ENCODE results near the gene MS4A18. TPM values are rescaled to one million over a fixed set of nuclear protein-coding genes. Genes with fewer than 3 reads are reported as not detected.
A peak's percentile ranks its signal among the peaks of the same experiment; 100 is the strongest.

The MS4A18 gene
- total and polyA plus RNA-seq, 2 experiments from 2014 or later: not detected

DNA sequence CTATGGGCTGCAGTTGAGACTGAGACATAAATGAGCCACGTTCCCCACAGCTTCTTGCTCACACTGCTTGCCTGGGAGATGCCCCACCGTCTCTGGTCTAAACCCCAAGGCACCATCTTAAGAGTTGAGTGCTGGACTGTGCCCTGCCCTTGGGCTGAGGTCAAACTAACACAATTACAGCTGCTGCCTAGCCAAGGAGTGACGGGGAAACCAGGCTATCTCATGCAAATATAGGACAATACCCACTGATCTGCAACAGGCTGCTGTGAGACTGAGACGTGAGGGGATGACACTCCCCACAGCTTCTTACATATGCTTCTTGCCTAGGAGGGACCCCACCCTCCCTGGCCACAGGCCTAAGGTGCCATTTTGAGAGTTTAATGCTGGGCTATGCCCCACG is 32.9 kb upstream of the MS4A18 start:
- Histone ChIP-seq H3K27ac (no peak overlapping the region), H3K79me2 (ENCODE audit: insufficient read depth) (no peaks in the 10 kb centered on the region), H3K36me3 (ENCODE audit: low read depth) (no peaks in the 10 kb centered on the region), H3F3A (ENCODE audit: insufficient read depth) (no peaks in the 10 kb centered on the region), H3K4me2 (ENCODE audit: unreplicated experiment) (no peak overlapping the region), H4K20me1 (ENCODE audit: insufficient read depth) (no peaks in the 10 kb centered on the region), H2AFZ (no peak overlapping the region), H3K27me3 (replicated peaks; ENCODE audit: insufficient read depth) (no peaks in the 10 kb centered on the region), H3K9me2 (ENCODE audit: insufficient read depth) (no peaks in the 10 kb centered on the region), H3K9me3 (ENCODE audit: low read depth) (no peaks in the 10 kb centered on the region), H3K9ac (no peak overlapping the region), H3K4me3 (no peak overlapping the region), H3K4me1 (ENCODE audit: insufficient read depth) (no peaks in the 10 kb centered on the region)
- 14 to 22% methylated on average over 5 of the region's 5 CpGs for WGBS, 2 experiments (ENCODE audit: low coverage in 1 of 2, low lambda C conversion rate in 2 of 2, missing lambda C conversion rate in 2 of 2)
- DNase-seq: no peak
- TF ChIP-seq EZH2phosphoT487 (IDR thresholded peaks at IDR 0.05; ENCODE audit: insufficient read depth, low read depth) (no peak), EZH2 (IDR thresholded peaks at IDR 0.05; ENCODE audit: insufficient read depth, poor library complexity, severe bottlenecking) (no peak)
- in situ Hi-C loops (cut with MboI): no loop called here

DNA sequence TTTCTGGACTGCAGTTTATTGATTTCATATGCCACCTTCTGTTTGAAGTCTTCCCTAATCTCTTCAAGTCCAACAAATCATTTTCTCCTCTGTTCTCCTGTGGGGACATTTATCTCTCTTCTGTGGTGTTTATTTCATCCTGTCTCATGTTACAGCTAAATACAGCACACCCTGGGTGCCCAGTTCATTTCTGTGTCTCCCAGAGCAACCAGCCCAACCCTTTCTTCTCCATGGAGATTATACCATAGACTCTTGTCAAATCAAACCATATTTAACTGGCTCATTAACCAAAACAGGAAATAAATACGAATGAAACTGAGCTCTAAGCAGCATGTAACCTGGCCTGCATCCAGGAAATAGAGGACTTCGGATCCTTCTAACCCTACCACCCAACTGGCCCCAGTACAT is 25.2 kb upstream of the MS4A18 start, which contains the start of gene MS4A8:
Gene MS4A8 (plus strand): TSS at position 329 of the 408 bp plus-strand sequence. CDS start 1,249 bp downstream, outside the sequence.
- Histone ChIP-seq H3K9me3 (ENCODE audit: low read depth) (no peaks in the 10 kb centered on the region), H4K20me1 (ENCODE audit: insufficient read depth) (no peaks in the 10 kb centered on the region), H3K27me3 (replicated peaks; ENCODE audit: insufficient read depth) (0 out of 2 replicates have a peak, but pooled peaks cover 4% of the 10 kb centered on the region), H3K36me3 (ENCODE audit: low read depth) (no peaks in the 10 kb centered on the region), H3K9me2 (ENCODE audit: insufficient read depth) (no peaks in the 10 kb centered on the region), H3K4me1 (ENCODE audit: insufficient read depth) (no peaks in the 10 kb centered on the region), H3K4me3 (no peak within 1 kb of the TSS), H2AFZ (no peak within 1 kb of the TSS), H3K9ac (no peak within 1 kb of the TSS), H3F3A (ENCODE audit: insufficient read depth) (no peaks in the 10 kb centered on the region), H3K27ac (no peak within 1 kb of the TSS), H3K4me2 (ENCODE audit: unreplicated experiment) (no peak within 1 kb of the TSS), H3K79me2 (ENCODE audit: insufficient read depth) (no peaks in the 10 kb centered on the region)
- DNase-seq: no peak
- in situ Hi-C loops (cut with MboI): no loop called here
- WGBS, 2 experiments (ENCODE audit: low coverage in 1 of 2, low lambda C conversion rate in 2 of 2, missing lambda C conversion rate in 2 of 2): 12 to 15% methylated on average over 2 of the region's 2 CpGs
- TF ChIP-seq EZH2 (IDR thresholded peaks at IDR 0.05; ENCODE audit: insufficient read depth, poor library complexity, severe bottlenecking) (no peak), EZH2phosphoT487 (IDR thresholded peaks at IDR 0.05; ENCODE audit: insufficient read depth, low read depth) (no peak)

DNA sequence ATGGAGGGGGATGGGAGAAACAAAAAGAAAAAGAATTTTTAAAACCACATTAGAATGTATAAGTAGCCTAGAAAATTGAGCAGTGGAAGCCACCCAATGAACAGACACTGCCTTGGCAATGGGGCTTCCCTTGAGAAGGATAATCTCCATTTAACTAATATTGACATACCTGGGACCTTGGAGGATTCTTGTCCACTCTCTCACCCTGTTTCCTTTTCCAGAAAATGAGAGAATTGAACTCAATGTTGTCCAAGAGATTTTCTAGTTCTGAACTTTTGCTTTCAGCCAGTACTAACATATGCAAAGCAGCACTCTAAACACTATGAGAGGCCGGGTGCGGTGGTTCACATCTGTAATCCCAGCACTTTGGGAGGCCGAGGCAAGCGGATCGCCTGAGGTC is 24.6 kb upstream of the MS4A18 start:
- no peaks in the 10 kb centered on the region for H3K79me2 ChIP-seq (ENCODE audit: insufficient read depth)
- no peak overlapping the region for H3K27ac ChIP-seq
- in situ Hi-C loops (cut with MboI): no loop called here
- H3K36me3 ChIP-seq (ENCODE audit: low read depth): no peaks in the 10 kb centered on the region
- no peaks in the 10 kb centered on the region for H3K4me1 ChIP-seq (ENCODE audit: insufficient read depth)
- H3K9ac ChIP-seq: no peak overlapping the region
- H3K4me3 ChIP-seq: no peak overlapping the region
- no peaks in the 10 kb centered on the region for H3K9me3 ChIP-seq (ENCODE audit: low read depth)
- no peaks in the 10 kb centered on the region for H3F3A ChIP-seq (ENCODE audit: insufficient read depth)
- H4K20me1 ChIP-seq (ENCODE audit: insufficient read depth): no peaks in the 10 kb centered on the region
- H3K27me3 ChIP-seq (replicated peaks; ENCODE audit: insufficient read depth): 0 out of 2 replicates have a peak, but pooled peaks cover 4% of the 10 kb centered on the region
- H3K9me2 ChIP-seq (ENCODE audit: insufficient read depth): no peaks in the 10 kb centered on the region
- H2AFZ ChIP-seq: no peak overlapping the region
- 57 to 60% methylated on average over 5 of the region's 5 CpGs for WGBS, 2 experiments (ENCODE audit: low coverage in 1 of 2, low lambda C conversion rate in 2 of 2, missing lambda C conversion rate in 2 of 2)
- DNase-seq: no peak
- H3K4me2 ChIP-seq (ENCODE audit: unreplicated experiment): no peak overlapping the region
- TF ChIP-seq EZH2 (IDR thresholded peaks at IDR 0.05; ENCODE audit: insufficient read depth, poor library complexity, severe bottlenecking) (no peak), EZH2phosphoT487 (IDR thresholded peaks at IDR 0.05; ENCODE audit: insufficient read depth, low read depth) (no peak)

DNA sequence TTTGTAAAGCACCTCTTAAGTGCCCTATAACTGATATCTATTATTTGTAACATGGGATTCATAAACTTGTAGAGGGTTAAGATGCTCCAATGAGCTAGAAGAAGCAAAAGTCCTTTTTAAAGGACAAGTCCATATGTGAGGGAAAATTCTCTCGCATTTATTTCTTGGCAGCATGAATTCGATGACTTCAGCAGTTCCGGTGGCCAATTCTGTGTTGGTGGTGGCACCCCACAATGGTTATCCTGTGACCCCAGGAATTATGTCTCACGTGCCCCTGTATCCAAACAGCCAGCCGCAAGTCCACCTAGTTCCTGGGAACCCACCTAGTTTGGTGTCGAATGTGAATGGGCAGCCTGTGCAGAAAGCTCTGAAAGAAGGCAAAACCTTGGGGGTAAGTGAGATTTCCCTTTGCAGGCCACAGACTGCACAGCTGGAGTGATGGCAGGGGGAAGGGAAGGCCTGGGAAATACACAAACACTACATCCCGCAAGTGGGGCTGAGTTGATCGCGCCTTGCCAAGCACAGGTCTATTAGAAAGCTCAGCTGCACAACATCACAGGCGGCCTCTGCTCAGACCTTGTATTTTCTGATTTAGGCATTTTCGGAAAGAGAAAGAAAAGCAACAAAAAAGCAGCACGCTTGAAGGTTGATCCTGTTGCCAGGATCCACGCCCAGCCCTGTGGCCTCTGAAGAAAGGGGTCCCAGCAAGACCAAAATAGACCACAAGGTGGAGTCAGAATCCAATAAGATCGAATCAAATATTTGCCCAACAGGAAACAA is 23.6 kb upstream of the MS4A18 start:
- H3K9me2 ChIP-seq (ENCODE audit: insufficient read depth): no peaks in the 10 kb centered on the region
- H3K27ac ChIP-seq: no peak overlapping the region
- no peaks in the 10 kb centered on the region for H3K79me2 ChIP-seq (ENCODE audit: insufficient read depth)
- no peaks in the 10 kb centered on the region for H3K36me3 ChIP-seq (ENCODE audit: low read depth)
- H2AFZ ChIP-seq: no peak overlapping the region
- WGBS, 2 experiments (ENCODE audit: low coverage in 1 of 2, low lambda C conversion rate in 2 of 2, missing lambda C conversion rate in 2 of 2): 34 to 40% methylated on average over 14 of the region's 14 CpGs
- H3K4me3 ChIP-seq: no peak overlapping the region
- H3K9me3 ChIP-seq (ENCODE audit: low read depth): no peaks in the 10 kb centered on the region
- no peak overlapping the region for H3K4me2 ChIP-seq (ENCODE audit: unreplicated experiment)
- TF ChIP-seq EZH2phosphoT487 (IDR thresholded peaks at IDR 0.05; ENCODE audit: insufficient read depth, low read depth): no peak
- no peak for TF ChIP-seq EZH2 (IDR thresholded peaks at IDR 0.05; ENCODE audit: insufficient read depth, poor library complexity, severe bottlenecking)
- in situ Hi-C loops (cut with MboI): no loop called here
- H3K4me1 ChIP-seq (ENCODE audit: insufficient read depth): no peaks in the 10 kb centered on the region
- 0 out of 2 replicates have a peak, but pooled peaks cover 4% of the 10 kb centered on the region for H3K27me3 ChIP-seq (replicated peaks; ENCODE audit: insufficient read depth)
- no peaks in the 10 kb centered on the region for H4K20me1 ChIP-seq (ENCODE audit: insufficient read depth)
- H3F3A ChIP-seq (ENCODE audit: insufficient read depth): no peaks in the 10 kb centered on the region
- peak; percentile 17 for DNase-seq
- no peak overlapping the region for H3K9ac ChIP-seq
